HFFc6 (cell line): ENCODE measurements around the gene TENM3. TPM values are rescaled to one million over a fixed set of nuclear protein-coding genes. Genes with fewer than 3 reads are reported as not detected.

ENCODE experiments used
- DNase-seq: peaks from one replicate; pipeline ENCODE4 v3.0.0-alpha.2; 2018
- H3K27ac Mint-ChIP-seq: 2 replicates; pipeline ENCODE4 v1.8.0; 2020; ENCODE audit warnings: mild to moderate bottlenecking, mixed read lengths
- H3K27me3 Mint-ChIP-seq: 2 replicates; pipeline ENCODE4 v1.8.0; 2021; ENCODE audit warnings: mild to moderate bottlenecking, moderate library complexity, mixed read lengths; ENCODE audit not compliant: insufficient read depth
- H3K36me3 Mint-ChIP-seq: 2 replicates; pipeline ENCODE4 v1.8.0; 2021; ENCODE audit warnings: low read depth, mixed read lengths
- H3K4me1 Mint-ChIP-seq: 2 replicates; pipeline ENCODE4 v1.8.0; 2020; ENCODE audit warnings: low read depth, mixed read lengths
- H3K4me3 Mint-ChIP-seq: 2 replicates; pipeline ENCODE4 v1.8.0; 2020; ENCODE audit warnings: mild to moderate bottlenecking, moderate library complexity, mixed read lengths
- H3K9me3 Mint-ChIP-seq: 2 replicates; pipeline ENCODE4 v1.8.0; 2020; ENCODE audit warnings: mild to moderate bottlenecking, mixed read lengths
- CTCF ChIP-seq: fragments of 200-600 bp; sonication (generic); IDR thresholded peaks from 2 replicates; pipeline ENCODE4 v1.5.0; 2021; ENCODE audit warnings: antibody characterized with exemption, mild to moderate bottlenecking
- total RNA-seq, 6 experiments: library from RNA; stranded (reverse); fragmentation: NEBNext Ultra II Directional; extraction: Animal tissue kit (Norgen Biotek cat#: 25700); gene quantifications; 2 replicates in 1 of 6; 3 replicates in 5 of 6; pipeline ENCODE4 v1.2.3, GENCODE V29; 2021

The TENM3 gene
- total RNA-seq, 6 experiments from 2014 or later = 31.1 to 52.1 (median 42.0) TPM

- H3K4me1 Mint-ChIP-seq = peaks cover 35% of the 10 kb centered on the region
- DNase-seq = peak; percentile 48
- H3K36me3 Mint-ChIP-seq = peaks cover 9% of the 10 kb centered on the region
- H3K9me3 Mint-ChIP-seq = no peaks in the 10 kb centered on the region
- no peak overlapping the region for H3K27ac Mint-ChIP-seq
- no peak for TF ChIP-seq CTCF
- H3K27me3 Mint-ChIP-seq = no peaks in the 10 kb centered on the region; the same call in none of the 2 replicates
- H3K4me3 Mint-ChIP-seq = no peak overlapping the region
Observed at GRCh38 chr4:182277377-182277776, 34.2 kb downstream of the TENM3 start.

GRCh38 chr4:182278729-182279128, 35.5 kb downstream of the TENM3 start:
- H3K4me1 Mint-ChIP-seq = peaks cover 35% of the 10 kb centered on the region
- H3K4me3 Mint-ChIP-seq = no peak overlapping the region
- 0 out of 2 replicates have a peak, but pooled peaks cover 3% of the 10 kb centered on the region for H3K36me3 Mint-ChIP-seq
- H3K27ac Mint-ChIP-seq = no peak overlapping the region
- H3K9me3 Mint-ChIP-seq = no peaks in the 10 kb centered on the region
- no peak for TF ChIP-seq CTCF
- H3K27me3 Mint-ChIP-seq = no peaks in the 10 kb centered on the region; the same call in none of the 2 replicates
- no peak for DNase-seq

- H3K36me3 Mint-ChIP-seq = 0 out of 2 replicates have a peak, but pooled peaks cover 3% of the 10 kb centered on the region
- peak overlapping the region; percentile 82 for H3K4me3 Mint-ChIP-seq
- peak overlapping the region; percentile 93 for H3K27ac Mint-ChIP-seq
- TF ChIP-seq CTCF = no peak
- DNase-seq = peak; percentile 49
- H3K9me3 Mint-ChIP-seq = no peaks in the 10 kb centered on the region
- H3K4me1 Mint-ChIP-seq = peaks cover 39% of the 10 kb centered on the region
- H3K27me3 Mint-ChIP-seq = no peaks in the 10 kb centered on the region; the same call in none of the 2 replicates
Observed at GRCh38 chr4:182280436-182281111, 37.4 kb downstream of the TENM3 start.

GRCh38 chr4:182286035-182286434, 42.8 kb downstream of the TENM3 start:
- H3K9me3 Mint-ChIP-seq = no peaks in the 10 kb centered on the region
- TF ChIP-seq CTCF = no peak
- H3K4me3 Mint-ChIP-seq = no peak overlapping the region
- no peaks in the 10 kb centered on the region for H3K27me3 Mint-ChIP-seq
- H3K27ac Mint-ChIP-seq = no peak overlapping the region
- peaks cover 21% of the 10 kb centered on the region for H3K4me1 Mint-ChIP-seq
- H3K36me3 Mint-ChIP-seq = 0 out of 2 replicates have a peak, but pooled peaks cover 3% of the 10 kb centered on the region
- DNase-seq = peak; percentile 50

GRCh38 chr4:182286931-182287330, 43.7 kb downstream of the TENM3 start:
- no peak overlapping the region for H3K4me3 Mint-ChIP-seq
- no peaks in the 10 kb centered on the region for H3K9me3 Mint-ChIP-seq
- 0 out of 2 replicates have a peak, but pooled peaks cover 3% of the 10 kb centered on the region for H3K36me3 Mint-ChIP-seq
- H3K27ac Mint-ChIP-seq = no peak overlapping the region
- DNase-seq = no peak
- H3K27me3 Mint-ChIP-seq = no peaks in the 10 kb centered on the region
- no peak for TF ChIP-seq CTCF
- peaks cover 18% of the 10 kb centered on the region for H3K4me1 Mint-ChIP-seq
